Putamen (tissue), 1 donor: ENCODE data around the gene LRRC4C.
A peak's percentile ranks its signal among the peaks of the same experiment; 100 is the strongest.

Source experiments
- DNase-seq: peaks from one replicate; pipeline ENCODE4 v3.0.0-alpha.2; 2016; ENCODE audit warnings: low spot score

Gene LRRC4C

DNA sequence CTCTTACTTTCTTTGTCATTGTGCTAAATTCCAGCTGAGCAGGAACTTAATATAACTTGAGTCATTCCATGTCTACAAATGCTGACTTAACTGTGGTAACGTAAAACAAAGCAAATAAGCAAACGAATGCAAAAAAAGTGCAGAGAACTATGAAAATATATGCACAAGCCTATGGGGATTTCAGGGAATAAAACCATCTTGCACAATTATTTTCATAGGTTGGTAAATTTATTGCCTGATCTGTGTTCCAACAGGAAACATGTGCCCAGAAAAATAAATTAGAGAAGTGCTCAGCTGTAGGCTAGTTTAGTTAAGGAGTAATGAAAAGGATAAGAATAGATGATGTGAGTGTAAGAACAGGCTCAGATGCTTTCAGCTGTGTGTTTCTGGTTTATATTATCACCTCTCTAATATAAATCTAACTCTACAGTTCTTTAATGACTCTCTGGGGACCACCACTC is 1169.3 kb downstream of the LRRC4C start:
- DNase-seq = no peak

DNA sequence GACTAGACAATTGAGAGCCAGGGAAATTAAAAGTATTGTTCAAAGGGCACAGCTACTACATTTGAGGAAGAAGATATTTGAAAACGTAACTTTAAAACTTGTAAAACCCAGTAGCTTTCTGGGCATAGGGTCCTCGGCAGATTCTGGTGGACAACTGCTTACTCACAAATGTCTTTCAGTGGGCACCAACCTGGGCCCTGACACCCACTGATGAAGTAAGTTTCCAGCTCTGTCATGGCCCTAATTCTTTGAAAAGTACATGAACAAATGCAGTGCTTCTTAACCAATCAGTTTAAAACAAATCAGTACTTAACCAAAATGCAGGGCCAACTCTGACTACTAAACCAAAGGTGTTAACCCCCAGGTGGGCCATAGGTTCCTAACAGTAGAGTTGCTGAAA is 1170.1 kb downstream of the LRRC4C start:
- DNase-seq = no peak

DNA sequence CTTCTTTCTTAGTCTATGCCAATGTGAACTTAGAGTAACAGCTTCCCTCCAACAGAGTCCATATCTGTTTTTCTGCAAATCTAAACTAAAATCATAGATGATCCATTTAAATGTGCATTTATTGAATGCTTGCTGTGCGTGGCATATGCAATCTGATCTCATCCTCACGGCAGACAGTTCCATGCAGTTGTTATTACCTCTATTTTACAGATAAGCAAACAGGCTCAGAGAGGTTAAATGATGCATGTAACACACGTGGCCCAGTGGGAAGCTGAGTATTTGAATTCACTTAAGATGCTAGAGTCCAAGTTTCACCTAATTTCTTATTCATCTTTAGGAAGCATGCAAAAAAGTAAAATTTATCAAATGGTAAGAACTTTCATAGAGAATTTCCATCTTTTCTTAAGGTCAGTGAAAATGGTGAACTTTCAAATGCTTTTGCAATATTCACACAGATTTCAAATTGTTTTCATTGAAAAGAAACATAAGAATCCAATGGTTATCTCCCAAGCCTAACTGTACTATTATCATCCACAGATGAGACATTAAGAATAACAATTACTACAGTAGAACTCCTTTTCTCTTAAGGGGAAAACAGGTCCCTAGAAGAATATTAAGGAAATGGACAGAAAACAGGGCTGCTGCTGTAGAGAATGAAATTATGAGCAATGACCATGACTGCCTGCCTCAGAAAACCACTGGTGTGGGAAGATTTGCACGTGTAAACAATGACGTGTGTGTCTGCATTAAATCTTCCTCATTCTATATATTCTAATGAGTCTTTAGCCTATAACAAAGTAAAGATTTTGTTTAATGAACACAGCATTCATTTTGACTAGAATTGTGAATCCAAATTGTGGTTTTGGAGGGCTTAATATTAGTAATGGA is 1171.3 kb downstream of the LRRC4C start:
- no peak for DNase-seq

DNA sequence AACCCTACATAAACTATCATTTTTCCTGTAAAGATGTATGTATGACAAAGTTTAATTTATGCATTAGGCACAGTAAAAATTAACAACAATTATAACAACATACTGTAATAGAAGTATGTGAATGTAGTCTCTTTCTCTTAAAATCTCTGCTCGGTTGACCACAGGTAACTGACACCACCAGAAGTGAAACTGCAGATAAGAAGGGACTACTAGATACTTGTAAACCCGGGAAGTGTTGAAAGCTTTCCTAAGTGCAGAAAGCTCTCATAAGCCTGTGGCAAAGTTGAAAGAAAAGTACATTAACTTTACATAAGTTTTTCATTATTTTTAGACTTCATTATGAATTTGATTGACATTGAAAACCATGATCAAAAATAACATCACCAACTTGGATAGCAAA is 1173.3 kb downstream of the LRRC4C start:
- DNase-seq = no peak

DNA sequence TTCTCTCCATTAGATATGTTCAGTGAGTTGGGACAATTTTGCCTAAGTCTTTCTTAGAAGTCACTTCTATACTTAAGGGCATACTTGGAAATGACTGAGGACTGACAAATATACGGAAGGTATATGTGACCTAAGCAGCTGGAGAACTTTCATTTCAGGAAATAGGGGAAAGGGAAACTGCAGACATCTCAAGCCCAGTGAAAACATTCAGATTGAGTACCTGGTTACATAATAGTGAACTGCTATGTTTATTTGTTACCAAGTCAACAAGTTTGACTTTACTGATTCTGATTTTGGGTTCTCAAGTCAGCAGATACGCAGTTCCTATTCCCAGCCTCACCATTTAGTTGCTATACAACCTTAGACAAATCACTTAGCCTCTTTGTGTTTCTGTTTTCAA is 1173.9 kb downstream of the LRRC4C start:
- no peak for DNase-seq

DNA sequence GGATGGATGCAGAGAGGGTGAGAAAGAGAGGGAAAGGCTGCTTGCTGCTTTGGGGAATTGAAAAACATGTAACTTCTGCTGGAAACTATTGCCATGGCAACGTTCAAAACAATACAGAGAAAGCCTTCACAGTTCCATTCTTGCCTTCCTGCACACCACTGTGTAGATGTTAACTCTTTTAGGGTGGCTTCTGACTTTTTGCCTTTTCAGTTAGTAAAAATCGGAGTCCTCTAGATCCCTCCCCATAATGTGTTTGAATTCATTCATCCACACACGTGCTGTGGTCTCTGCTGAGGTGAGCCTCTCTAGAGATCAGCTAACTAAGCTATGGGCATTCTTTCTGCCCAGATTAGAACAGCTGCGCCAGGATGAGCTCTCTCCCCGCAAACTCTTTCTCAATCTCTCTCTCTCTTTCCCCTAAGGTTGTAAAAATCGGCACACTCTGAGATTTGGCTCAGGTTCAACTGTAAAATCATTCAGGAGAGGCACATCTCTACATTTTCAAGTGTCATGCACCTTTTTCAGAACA is 1178.3 kb downstream of the LRRC4C start:
- DNase-seq = peak; percentile 66

DNA sequence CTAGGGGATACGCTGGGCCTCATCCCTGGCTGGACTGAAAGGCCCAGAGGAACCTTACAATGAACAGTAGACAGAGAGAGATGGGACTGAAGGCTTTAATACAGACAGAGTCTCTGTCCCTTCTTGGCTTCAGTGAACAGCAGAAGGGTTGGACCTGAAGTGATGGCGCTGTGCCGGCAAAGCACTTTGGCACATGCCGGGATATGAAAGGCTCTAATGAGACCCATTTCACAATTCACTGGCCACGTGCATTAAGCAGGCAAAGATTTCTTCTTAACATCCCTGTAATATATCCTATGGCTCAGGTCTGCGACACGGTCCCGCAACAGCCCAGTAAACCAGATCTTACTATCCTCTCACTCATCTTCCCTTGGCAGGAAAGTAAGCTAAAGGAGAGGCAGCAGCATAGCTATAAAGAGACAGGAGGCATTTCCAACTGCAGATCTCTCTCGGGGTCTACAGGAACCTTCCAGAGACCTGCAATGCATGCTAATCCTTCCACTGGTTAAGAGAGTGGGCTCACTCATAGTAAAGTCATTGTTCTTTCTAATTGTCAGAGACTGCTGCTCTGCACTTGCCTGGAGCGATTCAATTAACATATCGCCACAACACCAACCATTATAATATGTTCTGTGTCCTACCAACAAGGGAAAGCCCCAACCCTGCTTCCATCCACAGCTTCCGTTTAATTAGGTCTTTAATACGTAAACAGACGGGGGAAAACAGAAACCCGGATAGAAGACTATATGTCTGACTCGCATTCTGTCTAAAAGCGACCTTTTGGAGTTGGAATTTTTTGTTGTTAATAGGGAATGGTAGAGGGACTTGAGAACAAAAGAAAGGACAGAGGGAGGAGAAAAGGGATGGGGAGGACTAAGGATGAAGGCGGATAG is 1179.0 kb downstream of the LRRC4C start:
- DNase-seq = peak; percentile 76

DNA sequence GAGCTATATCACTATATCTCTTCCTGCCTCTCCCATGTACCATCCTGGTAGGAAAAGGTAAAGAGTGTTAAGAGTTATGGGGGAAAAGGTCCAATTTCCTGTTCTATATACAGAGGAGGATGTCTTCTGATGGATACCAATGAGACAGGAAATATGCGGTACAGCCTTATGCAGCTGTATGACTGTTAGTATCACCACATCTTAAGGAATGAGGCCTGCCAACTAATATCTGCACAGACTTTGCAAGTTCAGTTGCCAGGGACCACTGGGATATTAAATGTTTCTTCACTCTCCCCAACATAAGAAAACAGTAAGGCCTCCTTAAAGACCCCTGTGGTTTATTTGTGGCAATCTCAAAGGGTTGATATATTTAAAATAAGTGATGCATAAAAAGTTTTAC is 1182.5 kb downstream of the LRRC4C start:
- DNase-seq = no peak

DNA sequence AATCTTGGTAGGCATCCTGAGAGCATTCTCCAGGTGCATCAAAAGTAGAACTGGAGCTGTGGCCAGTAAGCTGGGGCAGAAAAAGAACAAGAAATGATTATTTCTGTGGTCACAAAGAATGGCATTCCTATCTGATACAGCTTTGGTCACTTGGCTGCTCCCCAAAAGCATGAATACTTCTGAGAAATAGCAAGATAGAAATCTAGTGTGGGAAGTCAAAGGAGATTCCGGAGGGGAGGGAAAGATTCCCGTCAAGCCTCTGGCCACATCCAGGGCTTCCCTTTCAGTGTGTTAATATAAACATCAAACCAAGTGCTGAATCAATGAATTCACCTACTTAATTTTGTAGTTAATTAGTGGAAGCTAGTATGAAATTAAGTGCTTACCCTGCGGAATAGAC is 1185.4 kb downstream of the LRRC4C start:
- DNase-seq = no peak

DNA sequence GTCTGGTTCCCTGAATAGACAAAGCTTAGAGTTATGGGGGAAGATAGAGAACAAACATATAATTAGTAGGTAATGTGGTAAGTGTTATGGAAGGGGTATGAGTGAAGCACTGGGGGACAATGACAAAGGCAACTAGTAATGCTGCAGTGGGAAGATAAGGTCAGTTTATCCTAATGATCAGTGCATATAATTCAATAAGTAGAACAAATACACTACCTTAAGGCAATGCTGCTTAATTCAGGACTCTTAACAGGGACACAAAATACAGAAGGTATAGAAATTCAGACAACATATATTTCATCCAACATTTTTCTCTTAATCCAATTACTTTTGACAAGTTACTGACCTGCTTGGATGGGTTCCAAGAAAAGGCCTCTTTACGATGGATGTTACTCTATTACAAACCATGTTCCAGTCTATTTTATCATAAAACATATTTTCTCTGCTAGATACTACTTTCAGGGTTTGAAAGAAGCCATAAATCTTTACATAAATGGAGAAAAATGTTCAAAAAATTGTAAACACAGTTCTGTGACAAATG is 1186.2 kb downstream of the LRRC4C start:
- no peak for DNase-seq

DNA sequence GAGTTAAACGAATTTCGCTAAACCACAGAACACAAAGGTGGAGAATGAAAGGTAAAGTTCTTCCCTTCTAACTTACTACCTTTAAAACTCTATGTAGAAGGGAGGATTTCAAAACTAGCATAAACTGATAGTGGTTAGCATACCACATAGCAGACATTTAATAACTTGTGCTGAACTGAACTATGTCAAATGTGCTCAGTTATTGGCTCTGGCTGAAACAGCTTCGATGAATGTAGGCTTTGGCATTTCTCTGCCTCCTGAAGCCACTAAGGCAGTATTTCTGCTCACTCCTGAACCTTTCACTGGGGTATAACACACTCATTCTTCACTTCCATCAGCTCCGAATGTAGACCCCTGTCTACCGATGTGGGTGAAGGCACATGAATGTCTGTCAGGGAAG is 1188.1 kb downstream of the LRRC4C start:
- no peak for DNase-seq

DNA sequence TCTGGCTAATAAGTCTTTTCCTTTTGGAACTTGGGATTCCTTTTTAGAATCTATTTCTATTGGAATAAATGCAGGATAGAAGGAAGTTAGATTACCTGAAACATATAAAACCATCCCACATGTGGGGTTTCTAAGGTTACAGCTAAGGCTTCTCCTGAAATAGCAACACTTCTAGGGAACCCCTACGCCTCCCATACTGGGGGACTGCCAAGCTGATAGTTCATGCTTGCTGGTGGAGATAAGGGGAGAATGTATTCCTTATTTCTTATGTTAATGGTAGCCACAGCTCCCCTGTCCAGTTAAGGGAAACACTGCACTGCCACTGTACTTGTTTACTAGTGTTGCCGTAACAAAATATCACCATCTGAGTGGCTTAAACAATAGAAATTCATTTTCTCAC is 1189.6 kb downstream of the LRRC4C start:
- DNase-seq = peak; percentile 68

DNA sequence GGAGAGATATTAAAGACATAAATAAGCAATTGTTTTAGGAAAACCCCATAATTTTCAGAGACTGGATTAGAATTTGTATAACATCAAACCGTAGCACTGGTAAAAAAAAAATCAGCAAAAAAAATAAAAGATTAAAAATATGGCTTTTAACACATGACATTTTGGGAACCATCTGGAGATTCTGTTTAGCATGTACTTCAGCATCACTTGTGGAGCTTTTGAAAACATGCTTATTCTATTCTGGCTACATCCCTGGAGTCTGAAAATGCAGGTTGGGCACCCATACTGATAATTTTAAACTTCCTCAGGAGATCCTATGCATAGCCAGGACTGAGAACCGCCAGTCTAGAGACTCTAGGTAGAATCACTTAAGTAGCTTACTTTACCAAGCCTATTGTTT is 1190.9 kb downstream of the LRRC4C start:
- DNase-seq = no peak

DNA sequence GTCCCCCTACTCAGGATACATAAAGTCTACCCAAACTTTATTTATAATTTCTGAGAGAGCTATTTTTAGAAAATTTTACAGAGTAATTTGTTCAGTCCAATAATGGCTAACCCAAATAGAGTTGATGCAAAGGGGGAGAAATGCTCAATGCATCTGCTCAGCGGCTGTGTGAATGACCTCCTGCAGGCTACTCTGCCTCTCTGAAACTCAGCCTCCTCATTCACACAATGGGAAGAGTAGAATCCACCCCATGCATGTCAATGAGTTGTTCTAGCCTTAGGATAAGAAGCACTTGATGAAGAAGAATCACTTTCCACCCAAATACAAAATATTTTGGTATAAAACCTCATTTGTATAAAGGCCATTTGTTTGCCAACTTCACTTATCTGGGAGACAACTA is 1204.0 kb downstream of the LRRC4C start:
- DNase-seq = no peak

DNA sequence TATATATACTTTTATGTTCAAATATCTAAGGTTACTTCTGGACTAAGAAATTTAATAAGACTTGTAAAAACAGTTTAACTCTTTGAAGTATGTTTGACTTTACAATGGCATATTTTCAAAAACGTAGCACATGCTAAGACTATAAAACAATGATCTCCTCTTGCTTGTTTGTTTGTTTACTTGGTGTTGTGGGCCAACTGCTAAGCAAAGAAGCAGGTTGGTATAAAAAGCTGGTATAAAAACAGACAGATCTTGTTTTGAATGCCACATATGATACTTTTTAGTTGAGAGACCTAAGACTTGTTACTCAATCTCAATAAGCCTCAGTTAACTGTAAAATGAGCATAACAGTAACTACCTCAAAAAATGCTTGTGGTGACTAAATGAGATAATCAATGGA is 1206.3 kb downstream of the LRRC4C start:
- DNase-seq = no peak

DNA sequence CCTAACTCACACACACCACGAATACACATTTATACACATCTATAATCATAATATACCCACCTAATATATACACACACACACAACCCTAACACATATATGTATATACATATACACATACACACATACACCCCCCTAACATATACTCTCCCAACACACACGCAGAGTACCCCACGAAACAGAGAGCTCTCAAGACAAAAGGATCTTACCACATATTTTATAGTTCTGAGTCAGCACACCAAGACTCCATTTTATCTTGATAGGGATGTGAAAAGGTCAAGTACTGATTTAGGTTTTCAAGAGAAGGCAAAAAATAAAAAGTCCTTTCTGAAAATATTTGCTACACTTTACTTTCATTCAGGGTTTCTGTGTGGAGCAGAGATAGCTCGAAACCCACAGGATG is 1207.2 kb downstream of the LRRC4C start:
- no peak for DNase-seq

DNA sequence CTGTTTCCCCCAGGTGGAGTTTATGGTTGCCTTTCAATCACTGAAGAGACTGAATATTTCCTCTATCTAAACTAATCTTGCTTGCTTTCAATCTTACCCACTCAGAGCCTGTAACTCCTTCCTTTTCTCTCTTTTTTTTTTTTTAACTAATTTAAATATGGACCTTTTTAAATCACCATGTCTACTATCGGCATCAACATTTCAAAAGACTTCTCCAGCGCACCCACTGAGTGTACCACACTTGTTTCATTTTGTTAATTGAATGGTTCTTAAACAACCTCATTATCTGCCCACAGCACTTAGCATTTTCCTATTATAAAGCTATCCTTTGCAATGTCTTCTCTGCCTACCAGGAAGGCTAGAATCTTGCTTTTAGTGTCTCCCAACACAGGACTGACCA is 1212.5 kb downstream of the LRRC4C start:
- DNase-seq = no peak

DNA sequence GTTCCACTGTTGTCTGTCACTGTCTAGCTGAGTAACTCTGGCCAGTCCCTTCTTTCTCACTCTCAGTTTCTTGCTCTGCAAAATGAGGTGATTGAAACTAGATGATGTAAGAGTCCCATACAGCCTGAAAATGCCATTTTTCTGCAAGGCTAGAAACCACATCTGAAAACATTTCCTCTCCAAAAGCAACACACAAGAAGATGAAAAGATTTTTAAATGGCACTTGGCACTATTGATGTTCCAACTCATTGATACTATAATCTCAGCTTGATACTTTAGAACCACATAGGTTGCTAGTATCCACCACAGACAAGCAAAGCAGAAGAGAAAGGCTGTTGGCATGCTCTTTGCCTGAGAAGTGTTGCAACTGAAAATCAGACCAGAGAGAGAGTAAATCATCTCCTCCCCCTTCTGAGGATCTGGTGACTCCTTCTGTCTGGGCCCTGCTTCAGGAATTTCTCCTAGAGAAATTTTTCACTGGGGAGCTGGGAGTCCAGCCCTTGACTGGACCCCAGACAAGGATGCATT is 1217.9 kb downstream of the LRRC4C start:
- no peak for DNase-seq

DNA sequence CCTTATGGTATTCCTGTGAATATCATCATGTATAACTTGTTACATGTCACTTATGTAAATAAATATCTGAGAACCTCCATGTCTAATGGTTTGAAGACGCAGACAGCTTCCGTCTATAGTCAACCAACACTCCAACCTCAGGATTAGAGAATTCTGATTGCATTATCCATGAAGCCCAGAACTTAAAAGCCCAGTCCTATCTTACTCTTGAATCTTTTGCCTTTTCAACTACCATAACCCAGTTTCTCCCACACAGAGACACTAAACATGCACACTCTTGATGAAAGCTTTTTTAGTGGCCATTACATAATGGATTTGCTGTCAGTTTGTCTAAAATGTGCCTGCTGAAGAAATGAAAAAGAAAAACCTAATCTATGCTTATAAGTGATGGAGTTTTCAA is 1219.2 kb downstream of the LRRC4C start:
- DNase-seq = no peak

DNA sequence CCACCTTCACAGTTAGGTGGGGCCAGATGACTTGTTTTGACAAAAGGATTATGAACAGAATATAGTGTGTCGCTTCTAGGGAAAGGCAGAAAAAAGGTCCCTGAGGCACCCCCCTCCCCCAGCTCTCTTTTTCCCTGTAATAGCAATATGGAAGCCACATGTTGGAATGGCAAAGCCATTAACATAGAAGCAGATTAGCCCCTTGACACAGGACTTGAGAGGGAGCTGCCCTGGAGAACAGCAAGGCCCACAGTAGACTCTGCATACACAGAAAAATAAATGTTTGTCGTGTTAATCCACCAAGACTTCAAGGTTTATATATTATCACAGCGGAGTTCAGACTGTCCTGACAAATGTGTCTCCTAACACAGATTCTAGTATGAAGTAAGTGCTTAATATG is 1222.9 kb downstream of the LRRC4C start:
- no peak for DNase-seq

DNA sequence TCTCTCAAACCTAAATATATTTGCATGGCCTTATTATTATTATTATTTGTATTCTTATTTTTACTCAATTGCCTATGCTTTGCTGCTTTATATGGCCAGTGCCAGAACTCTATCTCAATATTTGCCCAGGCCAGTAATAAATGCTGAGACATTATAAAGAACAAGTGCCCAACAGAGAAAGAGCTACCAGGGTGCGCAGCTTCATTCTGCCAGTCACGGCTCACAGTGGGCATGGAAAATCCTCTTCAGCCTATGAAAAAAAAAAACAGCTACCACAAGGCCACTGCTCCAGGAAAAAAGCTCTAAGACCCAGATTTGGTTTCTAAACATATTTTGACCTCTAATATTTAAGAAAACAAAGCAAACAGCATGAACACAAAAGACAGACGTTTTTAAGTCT is 1223.6 kb downstream of the LRRC4C start:
- DNase-seq = peak; percentile 39

DNA sequence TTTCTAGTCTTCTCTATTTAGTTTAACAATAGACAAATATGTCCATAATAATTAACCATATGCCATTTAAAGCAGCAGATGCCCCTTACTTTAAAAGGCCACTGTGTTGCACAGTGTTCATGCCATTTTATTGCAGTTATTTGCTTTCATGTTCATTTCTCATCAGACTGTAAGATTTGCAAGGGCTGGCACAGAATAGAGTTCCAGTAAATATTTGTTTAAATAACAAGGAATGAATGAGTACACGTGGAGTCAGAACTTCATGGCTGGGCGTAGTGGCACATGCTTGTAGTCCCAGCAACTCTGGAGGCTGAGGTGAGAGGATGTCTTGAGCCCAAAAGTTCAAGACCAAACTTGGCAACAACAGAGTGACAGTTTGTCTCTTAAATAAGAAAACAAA is 1228.6 kb downstream of the LRRC4C start:
- no peak for DNase-seq
